ENCODE measurements around the gene SKA2.
"Not testable (repeated sequence)": the region's sequence is repeated elsewhere in the genome, so short reads cannot be mapped to it uniquely, and the experiment has no call there.

The SKA2 gene

DNA sequence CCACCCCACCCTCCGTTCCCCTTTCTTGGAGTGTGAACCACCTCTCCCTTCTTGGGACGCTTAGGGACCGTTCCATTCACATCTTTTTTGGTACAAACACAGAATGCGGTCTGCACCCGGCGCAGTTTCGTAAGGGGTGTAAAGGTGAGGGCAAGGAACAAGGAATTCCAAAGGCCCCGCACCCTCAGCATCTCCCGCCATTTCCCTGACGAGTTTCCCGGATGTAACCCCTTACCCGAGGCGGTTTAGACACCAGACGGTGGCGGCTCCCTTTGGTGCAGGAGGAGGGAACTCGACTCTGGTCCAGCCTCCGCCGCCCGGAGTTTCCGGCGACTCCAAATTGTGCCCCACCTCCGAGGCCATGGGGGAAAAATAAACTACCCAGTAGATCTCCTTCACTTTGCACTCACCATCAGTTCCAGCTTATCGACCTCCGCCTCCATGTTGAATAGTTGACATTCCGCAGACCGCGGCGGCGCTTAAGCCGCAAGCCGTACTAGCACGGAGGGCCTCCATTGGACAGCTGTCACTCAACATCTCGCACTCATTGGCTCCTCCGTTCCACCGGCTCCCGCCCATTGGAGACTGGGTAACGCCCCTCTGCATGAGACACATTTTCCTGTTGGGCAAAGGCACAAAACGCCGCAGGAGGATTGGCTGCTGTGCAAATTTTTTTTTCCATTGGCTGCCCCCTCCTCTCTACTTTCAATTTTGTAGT, at the start of gene SKA2:
SKA2 (minus strand) TSS at position 466 of the 718 bp plus-strand sequence; CDS start at position 443, 23 bp downstream.
- DNase-seq, result no peak

DNA sequence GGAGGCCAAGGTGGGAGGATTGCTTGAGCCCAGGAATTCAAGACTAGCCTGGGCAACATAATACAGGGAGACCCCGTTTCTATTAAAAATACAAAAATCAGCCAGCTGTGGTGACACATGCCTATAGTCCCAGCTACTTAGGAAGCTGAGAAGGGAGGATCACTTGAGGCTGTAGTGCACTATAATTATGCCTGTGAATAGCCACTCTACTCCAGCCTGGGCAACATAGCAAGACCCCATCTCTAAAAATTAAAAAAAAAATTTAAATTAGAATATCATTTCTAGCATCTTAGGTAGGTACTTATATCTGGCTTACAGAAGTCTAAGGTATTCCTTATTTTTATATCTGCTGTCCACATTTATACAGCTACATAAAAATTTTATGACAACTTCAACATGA, 47.3 kb upstream of the SKA2 start:
- no peak for DNase-seq

GRCh38 chr17:59199398-59199797, 44.4 kb upstream of the SKA2 start:
- no peak for DNase-seq

- no peak for DNase-seq
These were observed 38.4 kb upstream of the SKA2 start for GRCh38 chr17:59193336-59193862.

- no peak for DNase-seq
These were observed 35.8 kb upstream of the SKA2 start for GRCh38 chr17:59190806-59191205.

DNA sequence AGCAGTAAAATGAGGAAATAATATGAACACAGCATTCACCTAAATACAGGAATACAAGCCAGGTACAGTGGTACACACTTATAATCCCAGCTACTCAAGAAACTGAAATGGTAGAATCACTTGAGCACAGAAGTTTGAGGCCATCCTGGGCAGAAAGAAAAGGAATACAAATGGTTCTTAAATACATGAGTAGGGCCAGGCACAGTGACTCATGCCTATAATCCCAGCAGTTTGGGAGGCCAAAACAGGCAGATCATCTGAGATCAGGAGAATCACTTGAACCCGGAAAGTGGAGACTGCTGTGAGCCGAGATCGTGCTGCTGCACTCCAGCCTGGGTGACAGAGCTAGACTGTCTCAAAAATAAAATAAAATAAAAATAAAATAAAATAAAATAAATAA, 31.9 kb upstream of the SKA2 start:
- DNase-seq, result no peak

- DNase-seq, result no peak
These were observed 31.0 kb upstream of the SKA2 start for GRCh38 chr17:59185997-59186396.

- no peak for DNase-seq
These were observed 26.5 kb upstream of the SKA2 start for GRCh38 chr17:59181481-59181880.

DNA sequence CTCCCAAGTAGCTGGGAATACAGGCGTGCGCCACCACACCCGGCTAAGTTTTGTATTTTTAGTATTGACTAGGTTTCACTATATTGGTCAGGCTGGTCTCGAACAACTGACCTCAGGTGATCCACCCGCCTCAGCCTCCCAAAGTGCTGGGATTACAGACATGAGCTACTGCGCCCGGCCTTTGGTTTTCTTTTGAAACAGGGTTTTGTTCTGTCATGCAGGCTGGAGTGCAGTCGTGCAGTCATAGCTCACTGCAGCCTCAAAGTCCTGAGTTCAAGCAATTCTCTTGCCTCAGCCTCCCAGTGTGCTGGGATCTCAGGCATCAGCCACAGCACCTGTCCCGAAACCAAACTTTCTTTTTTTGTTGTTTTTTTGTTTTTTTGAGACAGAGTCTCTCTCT, 25.6 kb upstream of the SKA2 start:
- DNase-seq, result no peak

DNA sequence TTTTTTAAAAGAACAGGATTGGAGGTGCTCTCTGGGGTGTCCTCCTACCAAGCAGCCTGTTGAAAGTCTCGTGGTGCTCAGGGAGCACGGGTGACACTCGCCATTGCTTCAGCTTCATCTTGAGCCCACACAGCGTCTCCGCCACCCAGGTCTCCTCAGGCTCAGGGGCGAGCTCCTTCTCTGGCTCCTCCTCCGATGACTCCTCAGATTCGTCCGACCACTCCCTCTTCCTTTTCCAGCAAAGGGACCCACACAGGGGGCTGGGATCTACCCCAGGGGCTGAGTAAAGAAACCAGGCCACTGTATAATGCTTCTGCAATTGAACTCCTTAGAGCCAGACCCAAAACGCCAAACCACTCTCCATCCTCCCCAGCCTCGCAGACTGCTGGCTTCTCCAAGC, 24.6 kb upstream of the SKA2 start:
- DNase-seq, result not testable (repeated sequence)

DNA sequence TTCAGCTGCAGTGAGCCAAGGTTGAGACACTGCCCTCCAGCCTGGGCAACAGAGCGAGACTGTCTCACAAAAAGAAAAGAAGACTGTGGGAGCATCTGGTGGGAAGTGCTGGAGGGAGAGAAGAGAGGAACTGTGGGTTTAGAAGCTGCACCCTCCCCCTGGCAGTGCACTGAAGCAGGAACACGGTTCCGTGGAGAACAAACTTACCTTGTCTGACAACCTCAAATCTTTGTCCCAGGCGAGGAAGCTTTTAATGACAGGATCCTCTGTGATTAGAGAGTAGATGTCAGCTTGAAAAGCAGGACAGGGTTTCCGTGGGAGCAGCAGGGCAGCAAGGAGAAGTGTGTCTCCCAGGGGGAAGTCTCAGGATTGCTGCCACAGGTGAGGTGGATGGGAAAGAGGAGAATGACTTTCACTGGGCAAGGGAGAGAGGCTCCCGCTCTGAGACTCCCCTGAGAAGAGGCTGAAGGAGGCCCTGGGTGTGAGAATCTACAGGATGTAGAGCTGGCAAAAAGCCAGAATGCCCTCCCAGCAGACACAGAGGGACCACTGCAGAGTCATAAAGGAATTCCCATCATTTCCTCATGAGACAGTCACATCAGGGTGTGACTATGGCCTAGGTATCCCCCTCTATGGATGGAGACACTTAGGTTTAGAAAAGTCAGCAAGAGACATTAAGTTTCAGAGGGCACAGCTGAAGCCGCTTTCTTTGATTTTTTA, 23.4 kb upstream of the SKA2 start:
- no peak for DNase-seq

- DNase-seq, result no peak
These were observed 20.1 kb upstream of the SKA2 start for GRCh38 chr17:59175076-59175475.

DNA sequence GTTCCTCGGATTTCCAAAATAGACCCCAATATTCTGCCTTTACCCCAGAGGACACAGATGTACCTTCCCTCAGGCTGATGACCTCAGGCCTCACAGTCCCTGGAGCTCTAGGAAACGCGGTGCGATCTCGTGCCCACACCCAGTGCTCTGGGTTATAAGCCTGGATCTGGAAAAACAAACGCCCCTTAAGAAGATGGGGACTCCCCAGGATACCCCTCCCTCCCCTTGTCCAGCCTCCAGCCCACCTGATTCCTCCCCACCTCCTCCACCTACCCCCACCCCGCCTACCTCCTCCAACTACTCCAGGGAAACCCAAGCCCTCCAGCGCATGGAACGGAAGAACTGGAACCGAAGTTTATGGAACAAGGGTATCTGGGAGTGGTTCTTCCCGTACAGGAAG, 19.7 kb upstream of the SKA2 start:
- DNase-seq, result no peak

DNA sequence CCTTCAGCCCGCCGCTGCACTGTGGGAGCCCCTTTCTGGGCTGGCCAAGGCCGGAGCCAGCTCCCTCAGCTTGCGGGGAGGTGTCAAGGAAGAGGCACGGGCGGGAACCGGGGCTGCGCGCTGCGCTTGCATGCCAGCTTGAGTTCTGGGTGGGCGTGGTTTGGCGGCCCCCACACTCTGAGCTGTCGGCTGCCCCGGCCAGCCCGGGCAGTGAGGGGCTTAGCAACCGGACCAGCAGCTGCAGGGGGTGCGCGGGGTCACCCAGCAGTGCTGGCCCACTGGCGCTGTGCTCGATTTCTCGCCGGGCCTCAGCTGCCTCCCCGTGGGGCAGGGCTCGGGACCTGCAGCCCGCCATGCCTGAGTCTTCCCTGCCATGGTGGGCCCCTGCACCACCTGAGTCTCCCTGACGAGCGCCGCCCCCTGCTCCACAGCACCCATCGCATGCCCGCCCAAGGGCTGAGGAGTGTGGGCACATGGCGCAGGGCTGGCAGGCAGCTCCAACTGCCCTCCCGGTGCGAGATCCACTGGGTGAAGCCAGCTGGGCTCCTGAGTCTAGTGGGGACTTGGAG, 17.5 kb upstream of the SKA2 start:
- DNase-seq, result no peak

- no peak for DNase-seq
These were observed 12.6 kb upstream of the SKA2 start for GRCh38 chr17:59167571-59168001.

- no peak for DNase-seq
These were observed 11.0 kb upstream of the SKA2 start for GRCh38 chr17:59165933-59166342.

DNA sequence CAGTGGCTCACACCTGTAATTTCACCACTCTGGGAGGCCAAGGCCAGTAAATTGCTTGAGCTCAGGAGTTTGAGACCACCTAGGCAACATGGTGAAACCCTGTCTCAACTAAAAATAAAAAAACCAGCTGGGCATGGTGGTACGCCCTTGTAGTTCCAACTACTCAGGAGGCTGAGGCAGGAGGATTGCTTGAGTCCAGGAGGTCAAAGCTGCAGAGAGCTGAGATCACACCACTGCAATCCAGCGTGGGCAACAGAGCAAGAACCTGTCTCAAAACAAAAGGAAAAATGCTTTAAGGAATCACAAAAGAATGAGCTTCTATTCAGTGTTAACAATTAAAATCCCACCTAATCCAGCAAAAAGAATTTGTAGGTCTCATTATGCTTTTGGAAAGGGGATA, 6.5 kb upstream of the SKA2 start:
- DNase-seq, result no peak

DNA sequence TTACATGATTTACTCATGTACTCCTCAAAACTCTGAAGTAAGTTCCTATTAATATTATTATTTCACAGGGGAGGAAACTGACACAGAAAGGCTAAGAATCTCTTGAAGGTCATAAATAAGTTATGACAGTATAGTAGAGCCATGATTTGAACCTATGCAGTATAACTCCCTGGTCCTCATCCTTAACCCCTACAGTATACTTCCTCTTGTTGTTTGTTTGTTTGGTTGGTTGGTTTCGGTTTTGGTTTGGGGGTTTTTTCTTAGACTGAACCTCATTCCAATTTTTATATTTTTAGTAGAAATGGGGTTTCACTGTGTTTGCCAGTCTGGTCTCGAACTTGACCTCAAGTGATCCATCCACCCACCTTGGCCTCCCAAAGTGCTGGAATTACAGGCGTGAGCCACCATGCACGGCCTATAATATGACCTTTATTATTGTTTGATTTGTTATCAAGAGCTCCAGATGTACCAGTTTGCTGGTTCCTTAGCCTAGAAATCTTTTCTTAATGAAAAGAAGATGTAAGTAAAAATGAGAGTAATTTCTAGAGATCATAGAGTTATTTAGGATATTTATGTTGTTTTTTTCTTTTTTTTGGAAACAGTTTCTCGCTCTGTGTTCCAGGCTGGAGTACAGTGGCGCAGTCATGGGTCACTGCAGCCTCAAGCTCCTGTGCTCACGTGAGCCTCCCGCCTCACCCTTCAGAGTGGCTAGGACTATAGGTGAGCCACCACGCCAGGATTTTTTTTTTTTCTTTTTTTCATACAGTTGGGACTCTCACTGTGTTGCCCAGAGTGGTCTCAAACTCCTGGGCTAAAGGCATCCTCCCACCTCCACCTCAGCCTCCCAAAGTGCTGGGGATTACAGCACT, 5.4 kb upstream of the SKA2 start:
- DNase-seq, result no peak

DNA sequence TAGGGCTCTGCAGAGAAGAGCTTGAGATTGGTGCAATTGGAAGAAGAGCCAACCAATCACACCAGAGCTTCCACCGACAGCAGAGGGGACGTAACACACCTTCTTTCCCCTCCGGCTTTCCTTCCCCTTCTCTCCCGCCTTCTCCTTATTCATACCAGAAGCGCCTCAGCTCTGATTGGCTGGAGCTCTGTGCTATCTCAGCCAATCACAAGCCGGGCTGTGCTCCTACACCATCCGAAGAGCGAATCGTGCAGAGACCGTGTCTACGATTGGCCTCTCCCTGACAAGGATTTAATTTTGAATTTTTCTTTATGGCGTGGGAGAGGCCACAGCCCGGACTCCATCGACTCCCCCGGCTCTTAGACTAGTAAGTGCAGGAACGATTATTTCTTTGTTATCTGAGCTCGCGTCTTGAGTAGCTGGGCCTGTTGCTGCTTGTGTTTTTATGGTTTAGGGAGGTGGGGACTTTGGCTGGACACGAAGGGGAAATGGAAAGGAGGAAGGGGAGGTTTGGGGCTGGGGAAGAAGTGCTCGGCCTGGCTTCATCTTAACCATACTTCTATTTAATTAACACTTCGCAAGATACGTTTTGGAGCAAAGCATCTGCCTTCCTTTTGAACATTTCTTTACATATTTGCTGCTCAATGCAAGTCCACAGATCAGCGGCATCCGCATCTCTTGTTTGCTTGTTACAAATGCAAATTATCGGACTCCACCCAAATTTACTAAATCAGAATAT, 622 bp upstream of the SKA2 start, which contains the start of gene PRR11:
PRR11 (plus strand) TSS at position 308 of the 739 bp plus-strand sequence. CDS start 14,007 bp downstream, outside the sequence.
- peak; percentile 100 for DNase-seq

- no peak for DNase-seq
These were observed 680 bp downstream of the SKA2 start for GRCh38 chr17:59154292-59154720.

DNA sequence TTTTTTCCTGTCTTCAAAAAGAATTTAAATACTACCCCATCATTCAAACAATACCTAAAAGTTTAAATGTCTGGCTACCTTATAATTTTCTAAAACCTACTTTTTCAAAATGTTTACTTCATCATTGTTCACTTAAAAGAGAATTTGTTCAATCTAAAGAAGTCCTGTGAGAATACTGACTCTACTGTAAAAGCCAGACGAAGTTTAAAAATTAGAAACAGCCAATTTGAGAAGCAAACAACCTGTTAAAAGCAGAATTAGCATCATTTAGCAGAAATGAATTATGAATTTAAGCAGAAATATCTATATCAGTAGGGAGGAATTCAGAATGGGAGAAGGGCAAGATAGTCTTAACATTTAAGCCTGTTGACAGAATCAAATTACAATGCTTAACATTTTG, 2.1 kb downstream of the SKA2 start:
- no peak for DNase-seq

GRCh38 chr17:59151591-59151990, 3.4 kb downstream of the SKA2 start:
- DNase-seq, result no peak

Measured in SIG-M5 (cell line).